SJCRH30 (cell line): ENCODE results near the gene COL28A1. TPM values are rescaled to one million over a fixed set of nuclear protein-coding genes. Genes with fewer than 3 reads are reported as not detected.
"Not testable (repeated sequence)": the region's sequence is repeated elsewhere in the genome, so short reads cannot be mapped to it uniquely, and the experiment has no call there.

Source experiments
- DNase-seq, 2 experiments: peaks; one replicate each; pipeline ENCODE4 v3.0.0-alpha.2; 2015 to 2020
- H3K27ac ChIP-seq: fragments of 250-450 bp; sonication (Bioruptor Pico); 2 replicates; pipeline ENCODE4 v1.5.1; 2020; ENCODE audit warnings: mild to moderate bottlenecking, moderate library complexity
- H3K27me3 ChIP-seq: fragments of 250-450 bp; sonication (Bioruptor Pico); 2 replicates; pipeline ENCODE4 v1.5.1; 2020; ENCODE audit warnings: mild to moderate bottlenecking, moderate library complexity
- H3K36me3 ChIP-seq: fragments of 250-450 bp; sonication (Bioruptor Pico); 2 replicates; pipeline ENCODE4 v1.5.1; 2020; ENCODE audit warnings: mild to moderate bottlenecking, moderate library complexity
- H3K4me1 ChIP-seq: fragments of 250-450 bp; sonication (Bioruptor Pico); 2 replicates; pipeline ENCODE4 v1.5.1; 2020; ENCODE audit warnings: mild to moderate bottlenecking, moderate library complexity
- H3K4me3 ChIP-seq: fragments of 250-450 bp; sonication (Bioruptor Pico); 2 replicates; pipeline ENCODE4 v1.5.1; 2020; ENCODE audit warnings: mild to moderate bottlenecking, moderate library complexity
- H3K9me3 ChIP-seq: fragments of 250-450 bp; sonication (Bioruptor Pico); replicated peaks from 2 replicates; pipeline ENCODE4 v1.5.1; 2020; ENCODE audit warnings: mild to moderate bottlenecking, moderate library complexity
- total RNA-seq: library from RNA; depleted of rRNA; stranded (reverse); fragments of >200 nt; shearing (Covaris generic); gene quantifications from 2 replicates; pipeline ENCODE4 v1.2.3, GENCODE V29; 2014

Gene COL28A1
- total RNA-seq, 1 experiment from 2014 or later, result 0.02 TPM

DNA sequence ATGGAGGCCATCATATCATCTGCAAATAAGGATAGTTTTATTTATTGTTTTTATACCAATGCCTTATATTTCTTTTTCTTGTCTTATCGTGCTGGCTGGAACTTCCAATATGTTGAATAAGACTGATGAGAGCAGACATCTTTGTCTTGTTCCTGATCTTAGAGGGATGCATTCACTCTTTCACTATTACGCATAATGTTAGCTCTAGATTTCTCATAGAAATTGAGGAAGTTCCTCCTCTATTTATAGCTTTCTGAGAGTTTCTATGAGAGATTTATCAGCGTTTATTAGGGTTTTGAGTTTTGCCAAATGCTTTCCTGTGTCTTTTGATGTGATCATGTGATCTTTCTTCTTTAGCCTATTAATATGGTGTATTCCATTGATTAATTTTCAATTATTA, 49.3 kb downstream of the COL28A1 start:
- no peak for DNase-seq
- H3K27ac ChIP-seq, result no peak overlapping the region
- H3K27me3 ChIP-seq, result no peaks in the 10 kb centered on the region
- H3K4me3 ChIP-seq, result no peak overlapping the region
- no peaks in the 10 kb centered on the region; the same call in 1 of the 2 replicates for H3K9me3 ChIP-seq
- peaks cover 8% of the 10 kb centered on the region; the same call in 1 of the 2 replicates for H3K4me1 ChIP-seq
- no peaks in the 10 kb centered on the region for H3K36me3 ChIP-seq

DNA sequence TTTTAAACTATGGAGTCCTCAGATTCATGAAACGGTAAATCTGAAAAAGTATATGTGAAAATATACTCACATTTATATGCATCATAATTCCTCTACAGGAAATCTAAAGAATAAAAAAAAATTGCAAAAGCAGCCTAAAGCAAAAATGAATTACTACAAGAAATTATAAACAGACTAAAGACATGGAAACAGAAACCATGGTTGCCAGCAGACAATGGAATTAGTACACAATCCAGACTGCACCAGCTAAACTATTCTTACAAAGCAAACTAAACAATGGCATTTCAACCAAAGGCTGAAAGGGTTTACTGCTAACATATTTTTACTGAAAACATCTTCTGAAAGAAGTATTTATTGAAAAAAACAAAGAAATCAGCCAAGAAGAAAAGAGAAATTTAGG, 51.6 kb downstream of the COL28A1 start:
- H3K4me1 ChIP-seq, result no peaks in the 10 kb centered on the region
- no peaks in the 10 kb centered on the region; the same call in 1 of the 2 replicates for H3K9me3 ChIP-seq
- no peaks in the 10 kb centered on the region for H3K27me3 ChIP-seq
- H3K36me3 ChIP-seq, result no peaks in the 10 kb centered on the region
- DNase-seq, result no peak
- H3K4me3 ChIP-seq, result no peak overlapping the region
- no peak overlapping the region for H3K27ac ChIP-seq

DNA sequence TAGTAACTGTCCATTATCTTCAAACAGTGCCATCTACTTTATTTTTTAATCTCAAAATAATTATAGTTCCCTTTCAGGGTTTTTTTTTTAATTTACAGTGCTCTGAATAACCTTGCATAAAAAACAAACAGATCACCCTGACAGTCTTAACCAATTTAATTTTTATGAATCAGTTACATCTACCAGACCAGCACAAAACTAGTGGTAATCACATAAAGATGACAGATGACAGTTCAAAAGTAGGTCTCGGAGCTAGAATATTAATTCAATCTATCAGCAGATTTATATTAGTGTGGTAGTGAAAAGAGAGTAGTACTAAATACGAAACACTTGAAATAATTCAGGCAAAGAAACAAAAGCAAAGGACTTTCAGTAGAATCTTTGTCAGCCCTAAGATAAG, 53.9 kb downstream of the COL28A1 start:
- H3K27ac ChIP-seq, result no peak overlapping the region
- no peak for DNase-seq
- no peak overlapping the region for H3K4me3 ChIP-seq
- H3K27me3 ChIP-seq, result no peaks in the 10 kb centered on the region
- H3K4me1 ChIP-seq, result no peaks in the 10 kb centered on the region
- no peaks in the 10 kb centered on the region; the same call in 1 of the 2 replicates for H3K9me3 ChIP-seq
- H3K36me3 ChIP-seq, result no peaks in the 10 kb centered on the region

DNA sequence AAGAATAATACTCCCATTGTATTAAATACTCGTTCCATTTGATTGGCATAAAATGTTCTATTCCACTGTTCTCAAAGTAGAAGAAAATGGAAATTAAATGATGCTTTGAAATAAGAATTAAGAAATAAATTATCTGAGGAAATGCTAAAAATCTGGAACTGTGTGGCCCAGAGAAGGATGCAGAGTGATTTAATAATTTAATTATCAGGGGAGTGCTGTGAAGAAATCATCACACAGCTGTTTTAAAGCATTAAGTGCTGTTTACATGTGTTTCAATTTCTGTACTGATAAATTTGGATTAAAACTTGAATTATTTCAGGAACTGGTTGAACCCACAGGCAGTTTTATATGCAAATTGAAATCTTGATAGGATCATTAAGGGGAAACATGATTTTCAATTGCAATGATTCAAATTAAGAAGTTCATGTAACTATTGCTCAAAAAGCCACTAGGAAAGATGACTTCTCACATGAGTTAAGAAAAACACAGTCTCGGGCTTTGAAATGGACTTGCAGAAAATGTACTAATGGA, 56.3 kb downstream of the COL28A1 start:
- H3K9me3 ChIP-seq, result no peaks in the 10 kb centered on the region; the same call in 1 of the 2 replicates
- no peak for DNase-seq
- H3K4me3 ChIP-seq, result no peak overlapping the region
- no peaks in the 10 kb centered on the region for H3K4me1 ChIP-seq
- no peak overlapping the region for H3K27ac ChIP-seq
- H3K36me3 ChIP-seq, result no peaks in the 10 kb centered on the region
- no peaks in the 10 kb centered on the region for H3K27me3 ChIP-seq

DNA sequence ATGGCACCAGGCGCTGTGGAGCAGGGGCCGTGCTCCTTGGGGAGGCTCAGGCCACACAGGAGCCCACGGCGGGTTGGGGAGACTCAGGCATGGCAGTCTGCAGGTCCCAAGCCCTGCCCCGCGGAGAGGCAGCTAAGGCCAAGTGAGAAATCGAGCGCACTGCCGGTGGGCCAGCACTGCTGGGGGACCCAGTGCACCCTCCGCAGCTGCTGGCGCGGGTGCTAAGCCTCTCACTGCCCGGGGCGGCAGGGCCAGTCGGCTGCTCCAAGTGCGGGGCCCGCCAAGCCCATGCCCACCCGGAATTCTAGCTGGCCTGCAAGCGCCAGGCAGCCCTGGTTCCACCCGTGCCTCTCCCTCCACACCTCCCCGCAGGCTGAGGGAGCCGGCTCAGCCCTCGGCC, 57.1 kb downstream of the COL28A1 start:
- no peaks in the 10 kb centered on the region for H3K36me3 ChIP-seq
- no peak overlapping the region for H3K27ac ChIP-seq
- no peaks in the 10 kb centered on the region for H3K4me1 ChIP-seq
- no peak overlapping the region for H3K4me3 ChIP-seq
- no peaks in the 10 kb centered on the region for H3K9me3 ChIP-seq
- no peaks in the 10 kb centered on the region for H3K27me3 ChIP-seq
- no peak for DNase-seq

DNA sequence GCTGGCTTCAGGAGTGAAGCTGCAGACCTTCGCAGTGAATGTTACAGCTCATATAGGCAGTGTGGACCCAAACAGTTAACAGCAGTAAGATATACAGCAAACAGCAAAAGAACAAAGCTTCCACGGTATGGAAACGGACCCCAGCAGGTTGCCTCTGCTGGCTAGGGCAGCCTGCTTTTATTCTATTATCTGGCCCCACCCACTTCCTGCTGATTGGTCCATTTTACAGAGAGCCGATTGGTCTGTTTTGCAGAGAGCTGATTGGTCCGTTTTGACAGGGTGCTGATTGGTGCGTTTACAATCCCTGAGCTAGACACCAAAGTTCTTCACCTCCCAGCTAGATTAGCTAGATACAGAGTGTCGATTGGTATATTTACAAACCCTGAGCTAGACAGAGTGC, 58.0 kb downstream of the COL28A1 start:
- H3K4me3 ChIP-seq, result not testable (repeated sequence)

DNA sequence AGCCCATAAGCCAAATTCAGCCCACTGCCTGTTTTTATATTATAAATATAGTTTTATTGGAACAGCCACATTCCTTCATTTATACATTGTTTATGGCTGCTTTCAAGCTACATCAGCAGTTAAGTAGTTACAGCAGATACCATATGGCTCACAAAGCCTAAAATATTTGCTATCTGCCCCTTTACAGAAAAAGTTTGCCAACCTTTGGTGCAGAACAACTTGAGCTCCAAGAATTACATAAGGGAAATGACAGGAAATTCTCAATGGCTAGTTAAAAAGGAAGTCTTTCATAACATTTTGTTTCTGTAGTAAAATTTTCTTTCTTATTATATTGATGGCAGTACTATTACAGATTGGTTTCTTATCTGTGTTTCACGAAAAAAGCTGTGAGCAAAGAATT, 59.3 kb downstream of the COL28A1 start:
- Histone ChIP-seq H3K27me3 (no peaks in the 10 kb centered on the region), H3K27ac (no peak overlapping the region), H3K36me3 (no peaks in the 10 kb centered on the region), H3K4me3 (no peak overlapping the region), H3K4me1 (no peaks in the 10 kb centered on the region), H3K9me3 (no peaks in the 10 kb centered on the region)
- no peak for DNase-seq

More for the DNA sequence above, 58.0 kb downstream of the COL28A1 start:
- H3K27ac ChIP-seq, H3K4me1 ChIP-seq, H3K36me3 ChIP-seq, H3K9me3 ChIP-seq, H3K27me3 ChIP-seq, DNase-seq: not testable (repeated sequence)

DNA sequence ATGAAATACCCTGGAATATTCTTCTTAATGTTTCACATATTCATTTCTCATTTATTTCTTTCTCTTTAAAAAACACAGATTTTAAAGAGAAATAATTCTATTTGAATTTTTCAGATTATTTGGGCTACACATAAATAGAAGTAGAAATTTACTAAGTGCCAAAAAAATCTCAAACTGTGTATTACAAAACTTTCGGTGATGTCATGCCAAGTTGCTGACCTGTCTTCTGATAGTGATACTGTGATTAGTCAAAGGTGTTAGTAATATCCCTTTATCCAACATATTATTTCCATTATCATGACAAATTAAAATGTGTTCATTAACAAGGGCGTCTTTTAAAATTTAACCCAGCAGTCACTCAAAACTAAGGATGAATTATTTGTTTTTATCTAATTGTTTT, 60.1 kb downstream of the COL28A1 start:
- no peaks in the 10 kb centered on the region for H3K4me1 ChIP-seq
- DNase-seq, result no peak

DNA sequence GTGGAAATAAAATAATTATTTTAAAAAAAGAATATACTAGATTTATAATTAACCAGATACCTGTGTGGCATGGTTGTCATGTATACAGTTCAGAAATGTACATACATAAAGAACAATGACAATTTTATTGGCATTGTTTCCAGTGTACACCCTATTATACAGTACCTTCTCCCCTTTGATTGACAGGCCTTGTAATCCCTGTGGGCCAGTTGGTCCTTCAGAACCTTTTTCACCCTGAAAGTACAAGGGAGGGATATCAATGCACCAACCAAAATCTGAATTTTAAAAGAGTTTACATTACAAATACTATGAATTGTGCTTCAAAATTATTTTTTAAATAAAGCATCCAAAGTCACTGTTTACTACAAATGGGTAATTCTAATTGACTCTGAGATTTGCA, 61.2 kb downstream of the COL28A1 start:
- no peak overlapping the region for H3K27ac ChIP-seq
- no peaks in the 10 kb centered on the region for H3K4me1 ChIP-seq
- H3K36me3 ChIP-seq, result no peaks in the 10 kb centered on the region
- no peaks in the 10 kb centered on the region for H3K9me3 ChIP-seq
- no peak for DNase-seq
- H3K4me3 ChIP-seq, result no peak overlapping the region
- no peaks in the 10 kb centered on the region for H3K27me3 ChIP-seq

More for the DNA sequence above, 60.1 kb downstream of the COL28A1 start:
- Histone ChIP-seq H3K4me3 (no peak overlapping the region), H3K9me3 (no peaks in the 10 kb centered on the region), H3K27ac (no peak overlapping the region), H3K36me3 (no peaks in the 10 kb centered on the region), H3K27me3 (no peaks in the 10 kb centered on the region)

DNA sequence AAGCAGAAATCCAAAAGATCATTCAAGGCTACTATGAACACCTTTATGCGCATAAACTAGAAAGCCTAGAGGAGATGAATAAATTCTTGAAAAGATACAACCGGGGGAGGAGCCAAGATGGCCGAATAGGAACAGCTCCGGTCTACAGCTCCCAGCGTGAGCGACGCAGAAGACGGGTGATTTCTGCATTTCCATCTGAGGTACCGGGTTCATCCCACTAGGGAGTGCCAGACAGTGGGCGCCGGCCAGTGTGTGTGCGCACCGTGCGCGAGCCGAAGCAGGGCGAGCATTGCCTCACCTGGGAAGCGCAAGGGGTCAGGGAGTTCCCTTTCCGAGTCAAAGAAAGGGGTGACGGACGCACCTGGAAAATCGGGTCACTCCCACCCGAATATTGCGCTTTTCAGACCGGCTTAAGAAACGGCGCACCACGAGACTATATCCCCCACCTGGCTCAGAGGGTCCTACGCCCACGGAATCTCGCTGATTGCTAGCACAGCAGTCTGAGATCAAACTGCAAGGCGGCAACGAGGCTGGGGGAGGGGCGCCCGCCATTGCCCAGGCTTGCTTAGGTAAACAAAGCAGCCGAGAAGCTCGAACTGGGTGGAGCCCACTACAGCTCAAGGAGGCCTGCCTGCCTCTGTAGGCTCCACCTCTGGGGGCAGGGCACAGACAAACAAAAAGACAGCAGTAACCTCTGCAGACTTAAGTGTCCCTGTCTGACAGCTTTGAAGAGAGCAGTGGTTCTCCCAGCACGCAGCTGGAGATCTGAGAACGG, 70.5 kb downstream of the COL28A1 start:
- DNase-seq, H3K4me3 ChIP-seq, H3K36me3 ChIP-seq, H3K9me3 ChIP-seq, H3K27ac ChIP-seq, H3K27me3 ChIP-seq, H3K4me1 ChIP-seq: not testable (repeated sequence)

DNA sequence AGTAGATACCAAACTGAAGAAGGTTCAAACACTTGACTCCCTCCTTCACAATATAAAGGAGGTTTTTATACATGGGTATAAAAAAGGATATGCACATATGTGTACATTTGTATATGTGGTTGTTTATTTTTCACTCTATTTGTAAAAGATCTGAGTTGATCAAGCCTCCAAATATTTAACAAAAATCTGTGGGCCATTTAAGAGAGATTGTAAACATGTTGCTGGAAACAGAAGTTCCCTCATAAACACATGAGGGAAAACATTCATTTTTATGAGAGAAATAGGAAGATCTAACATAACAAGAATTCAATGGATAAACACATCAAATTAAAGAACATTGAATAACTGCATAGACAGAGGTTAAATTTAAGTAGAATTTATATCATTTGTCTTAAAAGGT, 81.7 kb downstream of the COL28A1 start:
- Histone ChIP-seq H3K4me3 (no peak overlapping the region), H3K36me3 (no peaks in the 10 kb centered on the region), H3K9me3 (peaks cover 2% of the 10 kb centered on the region; the same call in 1 of the 2 replicates), H3K27ac (no peak overlapping the region), H3K4me1 (no peaks in the 10 kb centered on the region), H3K27me3 (no peaks in the 10 kb centered on the region)
- no peak for DNase-seq

DNA sequence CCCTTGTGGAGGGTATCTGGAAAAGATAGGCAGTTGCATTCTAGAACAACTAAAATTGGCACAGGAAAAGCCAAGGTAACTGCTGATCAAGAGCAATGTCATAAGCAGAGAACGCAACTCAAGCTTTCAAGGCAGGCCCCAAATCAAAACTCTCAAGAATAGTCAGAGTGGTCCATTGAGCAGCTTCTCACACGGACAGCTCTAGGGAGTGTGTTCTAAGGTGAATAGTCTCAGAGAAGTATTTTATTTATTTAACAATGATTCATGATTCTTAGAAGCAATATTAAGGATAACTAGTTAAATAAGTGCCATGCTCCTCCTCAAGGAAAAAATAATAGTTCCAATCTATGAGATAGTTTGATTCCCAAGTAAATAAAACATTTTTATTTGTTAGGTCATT, 83.0 kb downstream of the COL28A1 start:
- Histone ChIP-seq H3K36me3 (no peaks in the 10 kb centered on the region), H3K27ac (no peak overlapping the region), H3K9me3 (peaks cover 6% of the 10 kb centered on the region), H3K27me3 (no peaks in the 10 kb centered on the region), H3K4me3 (no peak overlapping the region), H3K4me1 (no peaks in the 10 kb centered on the region)
- DNase-seq, result no peak

DNA sequence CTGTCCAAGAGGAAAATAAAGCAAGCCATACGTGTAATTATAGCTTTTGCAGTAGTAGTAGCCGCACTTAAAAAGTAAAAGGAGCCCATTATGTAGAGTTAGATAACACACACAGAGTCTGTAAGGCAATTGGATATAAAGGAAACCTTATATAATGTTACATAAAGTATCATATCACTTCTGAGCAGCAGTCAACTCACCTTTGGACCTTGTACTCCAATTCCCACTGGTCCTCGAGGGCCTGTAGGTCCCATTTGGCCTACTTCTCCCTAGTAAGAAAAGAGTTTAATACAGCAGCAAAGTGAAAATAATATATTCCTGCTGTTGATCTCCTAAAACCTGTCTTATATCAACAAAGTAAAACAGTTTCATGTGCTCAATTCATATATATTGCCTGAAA, 83.6 kb downstream of the COL28A1 start:
- Histone ChIP-seq H3K9me3 (peaks cover 6% of the 10 kb centered on the region), H3K36me3 (no peaks in the 10 kb centered on the region), H3K27me3 (no peaks in the 10 kb centered on the region), H3K27ac (no peak overlapping the region), H3K4me3 (no peak overlapping the region), H3K4me1 (no peaks in the 10 kb centered on the region)
- DNase-seq, result no peak

DNA sequence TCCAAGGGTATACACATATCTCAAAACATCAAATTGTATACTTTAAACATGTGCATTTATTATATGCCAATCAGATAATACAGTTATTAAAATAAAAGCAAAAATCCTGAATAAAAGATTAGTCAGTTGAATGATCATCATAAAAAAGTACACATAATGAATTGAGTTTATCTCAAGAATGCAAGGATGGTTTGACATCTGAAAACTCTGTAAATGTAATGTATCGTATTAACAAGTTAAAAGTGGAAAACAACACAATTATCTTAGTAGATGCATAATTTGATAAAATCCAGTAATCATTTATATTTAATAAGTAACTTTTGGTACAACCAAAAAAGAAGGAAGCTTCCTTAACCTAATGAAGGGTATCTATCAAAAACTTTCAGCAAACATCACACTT, 86.6 kb downstream of the COL28A1 start:
- DNase-seq, result no peak
- Histone ChIP-seq H3K9me3 (peaks cover 6% of the 10 kb centered on the region), H3K4me3 (no peak overlapping the region), H3K27ac (no peak overlapping the region), H3K27me3 (no peaks in the 10 kb centered on the region), H3K36me3 (no peaks in the 10 kb centered on the region), H3K4me1 (no peaks in the 10 kb centered on the region)

DNA sequence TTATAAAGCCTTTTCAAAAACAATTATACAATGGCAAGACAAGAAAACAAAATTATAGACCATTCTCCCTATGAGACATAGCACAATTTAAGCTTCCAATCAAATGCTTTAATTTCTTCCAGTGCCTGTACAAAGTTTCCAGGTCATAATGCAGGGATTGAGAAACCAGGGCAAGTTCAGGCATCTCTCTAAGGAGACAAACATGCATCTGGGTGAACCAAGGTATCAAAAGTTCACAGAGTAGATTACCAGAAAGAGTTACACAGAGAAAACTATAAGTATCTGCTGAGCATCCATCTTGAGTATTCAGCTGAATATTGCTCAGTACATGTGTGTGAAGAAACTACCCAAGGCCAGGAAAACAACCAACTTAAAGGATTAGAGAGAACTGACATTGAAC, 89.1 kb downstream of the COL28A1 start:
- no peak overlapping the region for H3K27ac ChIP-seq
- H3K27me3 ChIP-seq, result no peaks in the 10 kb centered on the region
- H3K36me3 ChIP-seq, result no peaks in the 10 kb centered on the region
- no peak for DNase-seq
- H3K4me1 ChIP-seq, result no peaks in the 10 kb centered on the region
- peaks cover 6% of the 10 kb centered on the region for H3K9me3 ChIP-seq
- H3K4me3 ChIP-seq, result no peak overlapping the region

DNA sequence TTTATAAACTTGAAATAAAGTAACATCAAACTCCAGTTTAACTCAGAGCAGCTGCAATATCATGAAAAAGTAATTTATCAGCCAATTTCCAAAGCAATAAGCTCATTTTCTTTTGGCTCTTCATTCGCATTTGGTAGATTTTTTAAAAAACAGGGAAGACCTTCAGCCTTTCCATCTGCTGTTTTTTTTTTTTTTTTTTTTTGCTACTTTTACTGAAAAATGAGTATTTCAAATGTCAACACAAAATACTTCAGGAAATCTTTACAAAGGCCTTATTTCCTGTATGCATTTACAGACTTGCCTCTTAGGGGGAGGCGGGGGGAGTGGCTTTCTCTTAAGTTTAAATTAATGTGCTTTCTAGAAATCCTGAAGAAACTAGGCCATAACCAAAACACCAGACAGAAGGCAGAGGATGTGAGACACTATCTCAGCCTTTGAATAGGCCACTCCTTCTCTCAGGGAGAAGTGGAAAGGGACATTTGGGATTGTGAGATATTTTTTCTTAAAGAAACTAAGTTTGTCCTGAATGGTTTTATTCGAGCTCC, 91.8 kb downstream of the COL28A1 start:
- no peaks in the 10 kb centered on the region for H3K36me3 ChIP-seq
- no peaks in the 10 kb centered on the region for H3K4me1 ChIP-seq
- no peak overlapping the region for H3K4me3 ChIP-seq
- DNase-seq, result no peak
- no peaks in the 10 kb centered on the region for H3K27me3 ChIP-seq
- no peak overlapping the region for H3K27ac ChIP-seq
- H3K9me3 ChIP-seq, result peaks cover 3% of the 10 kb centered on the region
